GM20431 (cell line): ENCODE data around the gene GALNT2.

Experiments used
- in situ Hi-C: fragments of 300-500 bp; cut with MseI, MboI; formaldehyde crosslinking; loops from one replicate; pipeline ENCODE4 v1.15.0; 2020; ENCODE audit warnings: low sequenced_read_pairs; ENCODE audit not compliant: unreplicated experiment

Gene GALNT2

DNA sequence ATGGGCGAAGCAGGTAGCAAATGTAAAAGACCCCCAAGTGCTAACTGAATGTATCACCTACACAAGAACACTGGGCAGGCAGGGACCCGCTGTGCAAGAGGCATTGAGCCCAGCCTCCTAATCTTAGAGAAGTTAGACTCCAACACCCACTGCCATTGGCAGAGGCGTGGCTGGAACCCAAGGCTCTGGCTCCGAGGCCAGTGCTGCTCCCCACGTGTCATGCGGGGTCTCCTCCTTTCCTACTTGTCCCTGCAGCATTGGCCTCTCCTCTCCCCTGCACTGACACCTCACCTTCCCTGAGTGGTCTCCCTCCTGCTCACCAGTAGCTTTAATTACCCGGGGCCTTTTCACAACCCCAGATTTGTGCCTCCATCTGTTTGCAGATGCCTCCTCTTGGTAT lies 107.0 kb downstream of the GALNT2 start:
- in situ Hi-C loops: no loop called here

DNA sequence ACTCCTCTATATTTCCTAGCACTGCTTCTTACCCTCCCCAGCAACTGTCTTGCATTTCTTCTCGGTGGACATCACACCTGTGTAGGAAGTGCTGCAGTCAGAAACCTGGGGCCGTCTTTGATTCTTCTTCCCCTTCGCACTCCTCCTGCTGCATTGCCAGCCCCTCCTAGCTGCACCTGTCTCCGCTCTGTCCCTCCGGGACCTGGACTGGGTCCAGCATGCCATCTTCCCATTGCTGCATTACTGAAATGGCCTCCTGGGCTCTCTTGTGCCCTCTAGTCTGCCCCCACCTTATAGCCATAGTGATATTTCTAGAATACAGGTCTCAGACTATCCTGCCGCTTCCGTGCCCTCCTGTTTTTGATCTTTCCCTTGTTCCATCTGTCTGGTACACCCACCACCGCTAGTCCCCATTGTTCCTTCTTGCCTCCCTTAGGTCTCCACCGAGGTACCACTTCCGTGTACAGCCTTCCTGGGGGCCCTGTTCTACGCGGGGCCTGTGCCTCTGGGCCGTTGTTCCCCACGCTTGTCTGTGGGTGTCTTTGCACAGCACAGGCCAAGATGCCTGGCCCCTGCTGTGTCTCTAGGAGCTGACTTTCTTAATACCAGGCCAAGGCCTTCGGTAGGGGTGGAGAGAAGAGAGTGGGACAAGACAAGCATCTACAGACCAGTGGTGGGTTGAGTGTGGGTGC lies 107.6 kb downstream of the GALNT2 start:
- in situ Hi-C loops: no loop called here

DNA sequence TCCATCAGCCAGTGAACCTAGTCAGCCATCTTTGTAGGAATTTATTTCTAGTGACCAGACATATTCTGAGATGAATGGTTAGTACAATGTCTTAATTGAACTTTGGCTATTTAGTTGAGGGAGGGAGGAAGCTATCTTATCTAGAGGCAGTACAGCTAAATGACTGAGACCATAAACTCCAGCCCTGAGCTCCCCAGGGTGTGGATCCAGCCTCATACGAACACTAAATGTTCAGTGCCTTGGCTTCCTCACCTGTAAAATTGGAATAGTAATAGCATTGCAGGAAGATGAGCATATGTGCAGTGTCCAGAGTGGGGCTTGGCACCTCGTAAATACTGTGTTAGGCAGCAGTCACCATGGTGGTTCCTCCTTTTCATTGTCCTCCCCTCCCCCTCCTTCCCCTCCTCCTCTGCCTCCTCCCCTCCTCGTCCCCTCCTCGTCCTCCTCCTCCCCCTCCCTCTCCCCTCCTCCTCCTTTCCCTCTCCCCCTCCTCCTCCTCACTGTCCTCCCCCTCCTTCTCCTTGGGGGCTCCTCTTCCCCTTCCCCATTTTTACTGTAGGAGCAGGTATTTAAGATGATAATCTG lies 108.2 kb downstream of the GALNT2 start:
- in situ Hi-C loops: no loop called here

GRCh38 chr1:230175839-230176238 lies 108.8 kb downstream of the GALNT2 start:
- in situ Hi-C loops: no loop called here

GRCh38 chr1:230176326-230176725 lies 109.3 kb downstream of the GALNT2 start:
- in situ Hi-C loops: no loop called here

- in situ Hi-C loops: no loop called here
Observed at GRCh38 chr1:230176871-230177411, 109.9 kb downstream of the GALNT2 start.

DNA sequence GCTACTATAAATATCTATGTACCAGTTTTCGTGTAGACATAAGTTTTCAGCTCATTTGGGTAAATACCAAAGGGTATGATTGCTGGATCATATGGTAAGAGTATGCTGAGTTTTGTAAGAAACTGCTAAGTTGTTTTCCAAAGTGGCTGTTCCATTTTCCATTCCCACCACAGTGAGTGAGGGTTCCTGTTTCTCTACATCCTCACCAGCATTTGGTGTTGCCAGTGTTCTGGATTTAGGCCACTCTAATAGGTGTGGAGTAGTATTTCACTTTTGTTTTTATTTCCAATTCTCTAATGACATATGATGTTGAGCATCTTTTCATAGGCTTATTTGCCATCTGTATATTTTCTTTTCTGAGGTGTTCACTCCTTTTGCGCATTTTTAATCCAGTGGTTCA lies 112.2 kb downstream of the GALNT2 start:
- in situ Hi-C loops: no loop called here

DNA sequence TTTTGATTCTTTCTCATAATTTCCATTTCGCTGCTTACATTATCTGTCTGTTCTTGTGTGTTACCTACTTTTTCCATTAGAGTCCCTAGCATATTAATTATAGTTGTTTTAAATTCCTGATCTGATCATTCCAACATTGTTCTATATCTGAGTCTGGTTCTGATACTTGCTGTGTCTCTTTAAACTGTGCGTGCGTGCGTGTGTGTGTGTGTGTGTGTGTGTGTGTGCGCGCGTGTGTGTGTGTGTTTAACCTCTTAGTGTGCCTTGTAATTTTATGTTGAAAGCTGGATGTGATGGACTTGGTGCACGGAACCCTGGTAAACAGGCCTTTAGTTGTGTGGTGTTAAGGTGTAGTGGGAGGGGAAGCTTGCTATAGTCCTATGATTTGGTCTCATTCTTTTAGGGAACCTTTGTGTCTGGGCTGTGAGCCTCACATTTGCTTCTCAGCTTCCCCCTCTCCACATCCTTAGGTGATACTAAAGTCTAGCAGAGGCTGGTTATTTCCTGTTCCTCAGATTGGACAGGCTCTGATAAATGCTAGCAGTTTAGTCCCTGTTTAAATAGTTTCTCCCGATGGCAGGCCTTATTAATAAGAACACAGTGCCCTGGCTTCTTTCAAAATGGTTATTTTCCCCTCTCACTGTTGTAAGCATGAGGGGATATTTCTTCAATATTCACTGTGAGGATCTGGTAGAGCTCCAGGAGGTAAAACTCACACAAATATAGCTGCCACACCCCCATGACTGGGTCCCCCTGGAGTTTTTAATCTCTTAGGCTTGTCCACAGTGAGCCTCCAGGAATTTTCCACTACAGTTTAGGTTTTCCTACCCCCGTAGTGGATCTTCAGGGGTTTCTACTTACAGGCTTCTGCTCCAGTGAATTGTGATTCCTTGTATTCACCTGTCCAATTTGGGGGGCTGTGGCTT lies 118.3 kb downstream of the GALNT2 start:
- in situ Hi-C loops: no loop called here

- in situ Hi-C loops: no loop called here
Observed at GRCh38 chr1:230186003-230186863, 119.2 kb downstream of the GALNT2 start.

DNA sequence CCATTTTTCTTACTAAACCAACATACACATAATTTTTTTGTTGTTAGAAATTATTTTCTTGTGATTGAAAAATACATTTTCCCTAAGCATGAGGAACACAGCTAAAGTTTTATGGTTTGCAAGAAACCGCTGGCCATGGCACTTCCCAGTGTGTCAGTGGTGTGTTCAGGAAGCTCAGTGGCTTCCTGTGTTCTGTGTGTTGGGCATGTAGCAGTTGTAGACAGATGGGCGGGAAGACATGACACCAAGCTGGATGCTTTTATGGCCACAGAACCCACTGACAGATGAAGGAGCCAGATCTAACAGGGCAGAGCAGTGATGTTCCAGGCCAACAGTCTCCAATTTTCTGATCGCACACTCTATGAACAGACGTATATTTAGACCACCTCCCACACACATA lies 119.8 kb downstream of the GALNT2 start:
- in situ Hi-C loops: no loop called here

- in situ Hi-C loops: no loop called here
Observed at GRCh38 chr1:230187290-230187689, 120.3 kb downstream of the GALNT2 start.

GRCh38 chr1:230188826-230189225 lies 121.8 kb downstream of the GALNT2 start:
- in situ Hi-C loops: no loop called here

DNA sequence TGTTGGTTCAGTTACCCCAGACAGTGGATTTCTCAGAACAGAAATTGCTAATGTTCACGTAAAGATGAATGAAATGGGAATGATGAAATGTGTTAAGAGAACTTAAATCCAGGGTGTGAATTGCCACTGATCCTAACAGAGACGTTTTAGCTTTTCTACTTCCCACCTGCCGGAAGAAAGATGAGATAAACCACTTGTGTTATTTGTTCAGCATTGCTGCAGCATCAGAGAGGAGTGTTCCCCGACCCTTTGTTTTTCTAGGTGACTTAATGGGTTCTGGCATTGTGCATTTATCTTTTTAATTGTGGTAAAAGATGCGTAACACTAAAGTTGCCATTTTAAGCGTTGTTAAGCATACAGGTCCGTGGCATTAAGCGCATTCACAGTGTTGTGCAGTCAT lies 122.3 kb downstream of the GALNT2 start:
- in situ Hi-C loops: no loop called here

DNA sequence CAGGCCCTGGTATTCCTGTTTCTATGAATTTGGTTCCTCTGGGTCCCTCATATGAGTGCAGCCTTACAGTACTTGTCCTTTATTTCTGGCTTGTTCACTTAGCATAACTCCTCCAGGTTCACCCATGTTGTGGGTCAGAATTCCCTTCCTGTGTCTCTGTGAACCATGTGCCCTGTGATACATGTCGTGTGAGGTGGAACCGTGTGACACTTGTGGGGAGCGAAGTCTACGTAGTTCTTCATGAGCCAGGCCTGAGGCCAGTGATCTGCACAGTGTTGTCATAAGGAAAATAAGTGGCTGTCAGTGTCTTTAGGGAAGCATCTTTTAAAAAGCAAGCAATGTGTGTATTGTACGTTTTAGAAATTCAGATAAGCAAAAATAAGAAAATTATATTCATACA lies 122.8 kb downstream of the GALNT2 start:
- in situ Hi-C loops: no loop called here

- in situ Hi-C loops: no loop called here
Observed at GRCh38 chr1:230191079-230191804, 124.2 kb downstream of the GALNT2 start.

- in situ Hi-C loops: no loop called here
Observed at GRCh38 chr1:230191855-230192254, 124.8 kb downstream of the GALNT2 start.

GRCh38 chr1:230194525-230194924 lies 127.5 kb downstream of the GALNT2 start:
- in situ Hi-C loops: no loop called here

DNA sequence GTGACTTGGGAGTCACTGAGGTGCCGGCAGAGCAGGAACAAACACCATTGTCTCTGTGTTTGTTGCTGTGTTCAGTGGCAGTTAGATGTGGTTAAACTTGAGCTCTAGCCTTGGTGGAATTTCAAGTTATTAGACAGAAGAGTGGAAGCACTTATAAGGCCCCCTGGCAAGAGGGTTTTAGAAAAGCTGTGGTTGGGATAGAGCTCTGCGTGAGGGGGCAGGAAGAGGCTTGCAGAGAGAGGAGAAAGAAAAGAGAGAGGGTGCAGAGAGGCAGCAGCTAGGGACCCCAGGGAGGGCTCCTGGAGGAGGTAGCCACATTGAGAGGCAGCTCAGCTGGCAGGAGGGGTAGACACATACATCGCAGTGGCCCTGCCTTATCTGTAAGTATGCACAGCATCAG lies 128.2 kb downstream of the GALNT2 start:
- in situ Hi-C loops: no loop called here

- in situ Hi-C loops: no loop called here
Observed at GRCh38 chr1:230196077-230196476, 129.0 kb downstream of the GALNT2 start.
